ENCODE measurements around the gene GATAD2A. TPM values are rescaled to one million over a fixed set of nuclear protein-coding genes. Genes with fewer than 3 reads are reported as not detected.

GATAD2A gene
- total and polyA plus RNA-seq, 10 of the 15 experiments (the other 5 are each of a cell fraction or from before 2014, with no cell fraction given), result 2.6 to 173 (median 32.0) TPM

- peak overlapping the region; percentile 48; the same call in 1 of the 2 replicates for H3K9ac ChIP-seq (ENCODE audit: control insufficient read depth, insufficient read depth, low read length)
- no TSS peak for BruUV-seq (replicated peaks)
- FAIRE-seq (no peak), ATAC-seq (no peak), DNase-seq (ENCODE audit: low read depth, low spot score) (no peak)
- RAD21 ChIA-PET (ENCODE audit: unreplicated experiment), result interaction anchor here (1.2 to 4.0 kb wide), 7 partner anchors 22 to 82 kb away, joined by 3 to 55 read pairs (median 8); no protein-coding TSS in a partner anchor
- H3K79me2 ChIP-seq (ENCODE audit: control insufficient read depth, insufficient read depth, low read length), result peaks cover 63% of the 10 kb centered on the region
- POLR2A ChIA-PET, result interaction anchor here (0.6 to 1.8 kb wide), 3 partner anchors 12 to 52 kb away, joined by 4 to 9 read pairs (median 4); no protein-coding TSS in a partner anchor
- intact Hi-C loops (cut with micrococcal nuclease; ENCODE audit: unreplicated experiment), result loop anchor here (2.0 to 5.0 kb wide), 3 partner anchors 23 to 50 kb away; no protein-coding TSS in a partner anchor
- H3K27me3 ChIP-seq (replicated peaks in 1 of 2; ENCODE audit: control insufficient read depth in 2 of 2, insufficient read depth in 2 of 2, low read length in 1 of 2), result no peaks in the 10 kb centered on the region
- H3K36me3 ChIP-seq (ENCODE audit: control insufficient read depth in 2 of 2, insufficient read depth in 2 of 2, low read length in 1 of 2), result peaks cover 3 to 5% of the 10 kb centered on the region in 2 experiments; a peak in 2 of 4 replicates
- H3K27ac ChIP-seq (ENCODE audit: control insufficient read depth, insufficient read depth), result peak overlapping the region; percentile 42
- no peaks in the 10 kb centered on the region for H3K9me3 ChIP-seq (replicated peaks; ENCODE audit: control insufficient read depth, insufficient read depth, low read length)
- H3K4me3 ChIP-seq, result peak overlapping the region; percentile 77
- WGBS (ENCODE audit: insufficient coverage, insufficient replicate concordance, low lambda C conversion rate, missing lambda C conversion rate), result 68% methylated on average over 4 of the region's 4 CpGs
- no peak overlapping the region for H2AFZ ChIP-seq (ENCODE audit: control insufficient read depth, low read depth, low read length)
- in situ Hi-C loops (cut with MboI), result no loop called here
- H4K20me1 ChIP-seq (ENCODE audit: control insufficient read depth, insufficient read depth), result peaks cover 16% of the 10 kb centered on the region
- SMC1A ChIA-PET (ENCODE audit: uncharacterized antibody, unreplicated experiment), result interaction anchor here (0.9 to 8.6 kb wide), 11 partner anchors 10 to 82 kb away, joined by 3 to 57 read pairs (median 6); no protein-coding TSS in a partner anchor
- H3K4me2 ChIP-seq (ENCODE audit: control insufficient read depth, insufficient read depth), result peak overlapping the region; percentile 94
- CTCF ChIA-PET, result interaction anchor here (0.5 to 6.8 kb wide), 12 partner anchors 10 to 431 kb away, joined by 3 to 85 read pairs (median 4); no protein-coding TSS in a partner anchor
- no peak for TF ChIP-seq POU2F2 (IDR thresholded peaks at IDR 0.05; ENCODE audit: borderline replicate concordance, low read depth, low read length)
- peak; percentile 48; the same call in 1 of the 2 replicates for TF ChIP-seq SPI1 (IDR thresholded peaks at IDR 0.05; ENCODE audit: borderline replicate concordance, insufficient read depth, low read depth, low read length)
- H3K4me1 ChIP-seq (ENCODE audit: control insufficient read depth, insufficient read depth, low read length), result peaks cover 33% of the 10 kb centered on the region
These were observed 2.1 kb downstream of the GATAD2A start for GRCh38 chr19:19407633-19407930.

- Histone ChIP-seq H3K4me1 (ENCODE audit: control insufficient read depth, insufficient read depth, low read length) (peaks cover 33% of the 10 kb centered on the region), H3K9me3 (replicated peaks; ENCODE audit: control insufficient read depth, insufficient read depth, low read length) (no peaks in the 10 kb centered on the region), H2AFZ (ENCODE audit: control insufficient read depth, low read depth, low read length) (no peak overlapping the region), H3K27me3 (replicated peaks in 1 of 2; ENCODE audit: control insufficient read depth in 2 of 2, insufficient read depth in 2 of 2, low read length in 1 of 2) (no peaks in the 10 kb centered on the region), H3K4me3 (no peak overlapping the region), H3K79me2 (ENCODE audit: control insufficient read depth, insufficient read depth, low read length) (peaks cover 78% of the 10 kb centered on the region), H3K4me2 (ENCODE audit: control insufficient read depth, insufficient read depth) (peak overlapping the region; percentile 66), H3K36me3 (ENCODE audit: control insufficient read depth in 2 of 2, insufficient read depth in 2 of 2, low read length in 1 of 2) (peaks cover 3 to 7% of the 10 kb centered on the region in 2 experiments; a peak in 2 of 4 replicates), H3K27ac (ENCODE audit: control insufficient read depth, insufficient read depth) (no peak overlapping the region), H4K20me1 (ENCODE audit: control insufficient read depth, insufficient read depth) (peaks cover 23% of the 10 kb centered on the region), H3K9ac (ENCODE audit: control insufficient read depth, insufficient read depth, low read length) (no peak overlapping the region)
- ChIA-PET CTCF (interaction anchor here (0.7 to 6.8 kb wide), 5 partner anchors 9 to 81 kb away, joined by 3 to 85 read pairs (median 23); no protein-coding TSS in a partner anchor), SMC1A (ENCODE audit: uncharacterized antibody, unreplicated experiment) (interaction anchor here (0.6 to 8.6 kb wide), 7 partner anchors 8 to 80 kb away, joined by 3 to 57 read pairs (median 4); no protein-coding TSS in a partner anchor), RAD21 (ENCODE audit: unreplicated experiment) (interaction anchor here (0.7 to 2.2 kb wide), 3 partner anchors 20 to 1949 kb away, joined by 3 to 17 read pairs (median 5); no protein-coding TSS in a partner anchor), POLR2A (interaction anchor here (1.5 kb wide), 1 partner anchor 42 kb away, joined by 3 read pairs; no protein-coding TSS in a partner anchor)
- in situ Hi-C loops (cut with MboI), result no loop called here
- no peak for DNase-seq (ENCODE audit: low read depth, low spot score)
- ATAC-seq, result no peak
- no peak for FAIRE-seq
- BruUV-seq (replicated peaks), result no TSS peak
- intact Hi-C loops (cut with micrococcal nuclease; ENCODE audit: unreplicated experiment), result loop anchor here (5.0 kb wide), 1 partner anchor 48 kb away; no protein-coding TSS in a partner anchor
- 67% methylated on average over 4 of the region's 4 CpGs for WGBS (ENCODE audit: insufficient coverage, insufficient replicate concordance, low lambda C conversion rate, missing lambda C conversion rate)
- TF ChIP-seq JUNB (IDR thresholded peaks at IDR 0.05), result no peak
- no peak for TF ChIP-seq POLR2A (IDR thresholded peaks at IDR 0.05; ENCODE audit: low read depth, low read length)
- no peak for TF ChIP-seq MXI1 (IDR thresholded peaks at IDR 0.05; ENCODE audit: low read depth, low read length)
- no peak for TF ChIP-seq ATF2 (IDR thresholded peaks at IDR 0.05; ENCODE audit: low read length)
- TF ChIP-seq NFYA (IDR thresholded peaks at IDR 0.05; ENCODE audit: borderline replicate concordance, low read depth, low read length), result no peak
- no peak for TF ChIP-seq NR2C1 (IDR thresholded peaks at IDR 0.05)
These were observed 3.7 kb downstream of the GATAD2A start for GRCh38 chr19:19409205-19409604.

Data from GM12878 (cell line).